Mucosa of gallbladder (tissue), 1 donor: ENCODE measurements around the gene SMAD3. TPM values are rescaled to one million over a fixed set of nuclear protein-coding genes. Genes with fewer than 3 reads are reported as not detected.

Source experiments
- DNase-seq: peaks from one replicate; pipeline ENCODE4 v3.0.0-alpha.2; 2020; ENCODE audit warnings: low spot score
- total RNA-seq: library from RNA; stranded (reverse); gene quantifications from one replicate; pipeline ENCODE4 v1.2.1, GENCODE V29; 2021
- donor health status: DM: no; HTN: no; CAD: no.

The SMAD3 gene
- total RNA-seq, 1 donor from 2014 or later, result 59.0 TPM

- DNase-seq, result no peak
Measured at GRCh38 chr15:67196222-67196621, 130.8 kb downstream of the SMAD3 start.

- DNase-seq, result no peak
Measured at GRCh38 chr15:67196672-67197363, 131.4 kb downstream of the SMAD3 start.

DNA sequence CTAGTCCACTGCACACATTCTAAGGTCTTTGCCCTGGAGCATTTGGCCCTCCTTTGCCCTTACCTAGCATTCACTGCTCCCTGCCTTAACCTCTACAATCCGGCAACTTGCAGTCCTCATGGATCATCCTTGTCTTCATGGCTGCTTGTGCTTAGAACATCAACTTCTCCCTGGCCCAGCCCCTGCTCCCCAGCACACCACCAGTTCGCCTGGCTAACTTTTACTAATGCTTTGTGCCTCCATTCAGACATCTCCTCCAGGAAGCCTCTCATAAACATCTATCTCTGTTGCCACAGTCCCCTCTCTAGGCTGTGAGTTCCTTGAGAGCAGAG lies 131.9 kb downstream of the SMAD3 start:
- no peak for DNase-seq

GRCh38 chr15:67198157-67198754 lies 132.9 kb downstream of the SMAD3 start:
- no peak for DNase-seq

DNA sequence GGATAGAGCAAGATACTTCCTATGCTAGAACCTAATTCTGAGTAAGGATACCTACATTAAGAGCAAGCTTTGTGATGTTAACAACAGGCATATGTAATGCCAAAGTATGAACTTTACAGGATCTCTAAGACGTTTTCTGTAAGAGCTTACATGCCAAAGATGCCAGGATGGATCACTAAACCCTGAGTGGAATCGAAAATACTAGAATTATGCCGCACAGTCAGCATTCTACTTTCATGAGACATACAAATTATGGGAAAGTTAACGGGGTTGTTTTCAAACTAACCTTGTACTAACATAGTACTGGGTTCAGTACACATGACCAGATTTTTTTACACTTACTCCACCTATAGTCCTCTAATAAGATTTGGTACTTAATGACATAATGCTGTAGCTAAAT lies 134.0 kb downstream of the SMAD3 start:
- DNase-seq, result no peak

GRCh38 chr15:67199881-67200763 lies 134.7 kb downstream of the SMAD3 start:
- DNase-seq, result no peak

- no peak for DNase-seq
Measured at GRCh38 chr15:67201136-67201535, 135.7 kb downstream of the SMAD3 start.

DNA sequence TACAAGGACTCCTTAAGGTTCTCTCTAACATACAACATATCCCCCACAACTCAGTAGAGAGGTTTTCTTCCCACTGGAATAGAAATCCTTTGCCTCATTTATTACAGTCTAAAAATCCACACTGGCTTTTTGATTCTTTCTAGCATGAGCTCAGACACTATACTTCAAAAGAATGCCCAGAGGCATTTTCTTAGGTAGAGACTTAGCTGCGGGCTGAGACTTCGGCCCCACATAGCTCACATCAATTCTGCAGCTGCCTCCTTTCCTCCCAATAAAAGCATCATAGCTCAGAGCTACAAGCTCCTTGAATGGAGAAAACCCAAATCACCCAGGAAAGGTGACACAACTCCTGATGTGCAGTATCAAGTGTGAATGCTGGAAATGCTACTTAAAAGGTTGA lies 136.7 kb downstream of the SMAD3 start:
- no peak for DNase-seq

GRCh38 chr15:67202991-67203390 lies 137.6 kb downstream of the SMAD3 start:
- no peak for DNase-seq

DNA sequence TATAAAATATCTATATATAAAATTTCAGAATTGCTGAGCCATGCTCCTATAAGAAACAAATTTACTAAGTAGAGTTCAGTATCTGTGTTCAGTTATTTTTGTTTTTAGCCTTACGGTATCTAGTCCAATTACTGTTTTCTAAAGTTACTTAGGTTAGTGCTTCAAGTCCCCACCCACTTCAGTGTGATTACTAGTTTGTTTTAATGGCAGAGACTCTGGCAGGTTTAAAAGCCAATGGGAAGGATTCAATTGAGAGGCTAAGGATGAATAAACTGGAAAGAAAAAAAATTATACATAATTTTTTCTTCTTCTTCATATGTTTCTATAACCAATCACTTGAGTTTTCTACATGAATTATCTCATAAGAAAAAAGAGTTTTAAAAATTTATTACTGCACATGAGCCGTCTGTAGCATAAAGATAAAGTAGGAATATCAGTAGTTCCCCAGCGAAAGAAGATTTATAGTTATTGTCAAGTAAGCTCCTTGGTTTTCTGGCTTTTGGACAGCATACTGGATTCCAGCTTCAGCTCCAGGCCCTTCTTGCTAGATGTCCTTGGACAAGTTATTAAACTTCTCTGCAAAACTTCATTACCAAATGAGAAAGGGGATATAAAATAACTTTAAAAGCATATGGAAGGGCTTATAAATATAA lies 142.3 kb downstream of the SMAD3 start:
- no peak for DNase-seq

GRCh38 chr15:67208396-67208795 lies 143.0 kb downstream of the SMAD3 start:
- DNase-seq, result no peak

- DNase-seq, result no peak
Measured at GRCh38 chr15:67210555-67211168, 145.3 kb downstream of the SMAD3 start.

DNA sequence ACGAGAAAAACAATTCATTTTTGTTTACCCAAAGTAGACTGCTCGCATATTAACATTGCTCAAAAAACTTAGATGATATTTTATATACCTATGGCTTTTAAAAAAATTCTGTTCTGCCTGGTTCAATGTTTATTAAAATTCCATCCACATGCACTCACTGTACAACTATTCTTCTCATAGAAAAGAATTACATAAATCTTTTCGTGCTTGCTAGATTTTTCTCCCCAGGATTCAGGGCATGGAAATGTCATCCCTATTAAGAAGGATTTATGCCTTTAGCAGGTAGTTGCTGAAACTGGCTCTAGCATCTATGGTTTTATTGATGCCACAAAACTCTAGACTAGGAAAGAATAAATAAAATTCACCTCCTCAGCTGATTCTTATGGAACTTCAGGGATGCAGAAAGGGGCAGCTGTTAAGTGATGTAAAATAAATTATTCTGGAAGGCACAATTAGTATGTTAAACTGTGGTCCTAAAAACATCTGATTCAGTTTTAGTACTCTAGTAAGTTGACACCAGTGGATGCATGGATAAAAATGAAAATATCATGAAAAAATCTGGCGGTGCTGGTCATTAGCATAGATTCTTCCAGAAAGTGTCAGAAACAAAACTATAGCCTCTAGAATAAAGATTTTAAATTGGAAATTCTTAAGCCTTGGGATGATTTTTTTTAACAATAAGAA lies 147.4 kb downstream of the SMAD3 start:
- DNase-seq, result no peak

- no peak for DNase-seq
Measured at GRCh38 chr15:67215102-67215501, 149.7 kb downstream of the SMAD3 start.

GRCh38 chr15:67216859-67217258 lies 151.5 kb downstream of the SMAD3 start:
- DNase-seq, result no peak

DNA sequence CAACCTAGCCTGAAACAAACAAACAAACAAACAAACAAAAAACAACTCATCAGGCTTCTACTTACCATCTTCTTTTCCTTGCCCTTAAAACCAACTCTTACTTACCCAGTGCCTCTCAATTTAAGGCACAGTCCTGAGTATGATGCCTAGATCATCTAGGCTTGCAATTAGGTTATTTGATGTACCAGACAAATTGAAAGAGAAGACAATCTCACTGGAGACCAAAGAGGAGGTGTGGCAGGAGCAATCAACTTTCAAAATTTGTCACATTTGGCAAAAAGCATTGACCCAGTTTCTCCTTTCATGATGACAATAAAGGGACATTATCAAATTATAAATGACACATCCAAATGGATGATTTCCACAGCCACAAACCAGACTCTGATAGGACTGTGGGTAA lies 153.0 kb downstream of the SMAD3 start:
- DNase-seq, result no peak

DNA sequence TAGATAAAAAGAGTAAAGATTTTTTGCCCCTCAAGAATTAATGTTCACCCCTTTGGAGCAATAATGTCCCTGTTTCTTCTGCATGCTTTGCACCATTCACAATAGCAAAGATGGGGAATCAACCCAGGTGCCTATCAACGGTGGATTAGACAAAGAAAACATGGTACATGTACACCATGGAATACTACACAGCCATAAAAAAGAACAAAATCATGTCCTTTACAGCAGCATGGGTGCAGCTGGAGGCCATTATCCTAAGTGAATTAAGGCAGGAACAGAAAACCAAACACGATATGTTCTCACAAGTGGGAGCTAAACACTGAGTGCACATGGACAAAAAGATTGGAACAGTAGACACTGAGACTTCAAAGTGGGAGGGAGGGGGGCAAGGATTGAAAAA lies 153.9 kb downstream of the SMAD3 start:
- DNase-seq, result no peak

DNA sequence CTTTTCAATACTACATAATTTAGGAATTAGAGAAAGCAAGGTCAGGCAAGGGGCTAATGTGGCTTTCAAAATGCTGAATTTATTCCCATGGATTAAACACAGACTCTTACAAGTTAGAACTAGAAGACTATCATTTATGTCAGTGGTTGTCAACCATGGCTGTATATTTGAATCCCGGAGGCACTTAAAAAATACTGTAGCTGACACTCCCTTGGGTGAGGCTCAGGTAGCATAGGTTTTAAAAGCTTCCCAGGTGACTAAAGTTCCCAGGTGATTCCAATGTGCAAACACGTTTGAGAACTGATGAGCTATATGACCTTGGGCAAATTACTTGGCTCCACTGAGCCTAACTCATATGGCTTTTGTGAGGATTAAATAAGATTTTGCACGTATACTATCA lies 159.5 kb downstream of the SMAD3 start:
- DNase-seq, result no peak

GRCh38 chr15:67225336-67225735 lies 159.9 kb downstream of the SMAD3 start:
- DNase-seq, result no peak

- no peak for DNase-seq
Measured at GRCh38 chr15:67227431-67227830, 162.0 kb downstream of the SMAD3 start.

GRCh38 chr15:67227846-67228245 lies 162.4 kb downstream of the SMAD3 start:
- no peak for DNase-seq
